ENCODE data around the gene TGFBR2.

DNA sequence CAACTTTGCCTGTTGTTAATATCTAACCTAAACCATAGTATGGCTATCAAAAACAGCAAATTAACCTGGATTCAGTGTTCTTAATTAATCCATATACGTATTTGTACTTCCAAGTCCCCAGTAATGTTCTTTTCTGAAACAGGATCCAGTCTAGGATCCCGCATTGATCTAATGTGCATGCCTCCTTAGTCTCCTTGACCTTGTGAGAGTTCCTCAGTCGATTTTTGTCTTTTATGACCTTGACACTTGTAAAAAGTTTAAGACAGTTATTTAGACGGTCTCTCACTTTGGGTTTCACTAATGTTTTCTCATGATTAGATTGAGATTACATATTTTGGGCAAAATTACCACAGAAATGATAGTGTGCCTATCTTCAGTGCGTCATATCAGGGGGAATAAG lies 69.4 kb downstream of the TGFBR2 start:
- TF ChIP-seq, protein P1, sequence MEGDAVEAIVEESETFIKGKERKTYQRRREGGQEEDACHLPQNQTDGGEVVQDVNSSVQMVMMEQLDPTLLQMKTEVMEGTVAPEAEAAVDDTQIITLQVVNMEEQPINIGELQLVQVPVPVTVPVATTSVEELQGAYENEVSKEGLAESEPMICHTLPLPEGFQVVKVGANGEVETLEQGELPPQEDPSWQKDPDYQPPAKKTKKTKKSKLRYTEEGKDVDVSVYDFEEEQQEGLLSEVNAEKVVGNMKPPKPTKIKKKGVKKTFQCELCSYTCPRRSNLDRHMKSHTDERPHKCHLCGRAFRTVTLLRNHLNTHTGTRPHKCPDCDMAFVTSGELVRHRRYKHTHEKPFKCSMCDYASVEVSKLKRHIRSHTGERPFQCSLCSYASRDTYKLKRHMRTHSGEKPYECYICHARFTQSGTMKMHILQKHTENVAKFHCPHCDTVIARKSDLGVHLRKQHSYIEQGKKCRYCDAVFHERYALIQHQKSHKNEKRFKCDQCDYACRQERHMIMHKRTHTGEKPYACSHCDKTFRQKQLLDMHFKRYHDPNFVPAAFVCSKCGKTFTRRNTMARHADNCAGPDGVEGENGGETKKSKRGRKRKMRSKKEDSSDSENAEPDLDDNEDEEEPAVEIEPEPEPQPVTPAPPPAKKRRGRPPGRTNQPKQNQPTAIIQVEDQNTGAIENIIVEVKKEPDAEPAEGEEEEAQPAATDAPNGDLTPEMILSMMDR (IDR thresholded peaks at IDR 0.05; ENCODE audit: low read depth, low read length, missing input control) = no peak
- TF ChIP-seq, protein P2, sequence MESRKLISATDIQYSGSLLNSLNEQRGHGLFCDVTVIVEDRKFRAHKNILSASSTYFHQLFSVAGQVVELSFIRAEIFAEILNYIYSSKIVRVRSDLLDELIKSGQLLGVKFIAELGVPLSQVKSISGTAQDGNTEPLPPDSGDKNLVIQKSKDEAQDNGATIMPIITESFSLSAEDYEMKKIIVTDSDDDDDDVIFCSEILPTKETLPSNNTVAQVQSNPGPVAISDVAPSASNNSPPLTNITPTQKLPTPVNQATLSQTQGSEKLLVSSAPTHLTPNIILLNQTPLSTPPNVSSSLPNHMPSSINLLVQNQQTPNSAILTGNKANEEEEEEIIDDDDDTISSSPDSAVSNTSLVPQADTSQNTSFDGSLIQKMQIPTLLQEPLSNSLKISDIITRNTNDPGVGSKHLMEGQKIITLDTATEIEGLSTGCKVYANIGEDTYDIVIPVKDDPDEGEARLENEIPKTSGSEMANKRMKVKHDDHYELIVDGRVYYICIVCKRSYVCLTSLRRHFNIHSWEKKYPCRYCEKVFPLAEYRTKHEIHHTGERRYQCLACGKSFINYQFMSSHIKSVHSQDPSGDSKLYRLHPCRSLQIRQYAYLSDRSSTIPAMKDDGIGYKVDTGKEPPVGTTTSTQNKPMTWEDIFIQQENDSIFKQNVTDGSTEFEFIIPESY (IDR thresholded peaks at IDR 0.05) = no peak
- TF ChIP-seq SP1 (IDR thresholded peaks at IDR 0.05) (no peak), JUND (IDR thresholded peaks at IDR 0.05) (no peak), TAF1 (conservative IDR thresholded peaks at IDR 0.05) (no peak), RAD21 (IDR thresholded peaks at IDR 0.05) (no peak), REST (IDR thresholded peaks at IDR 0.05) (no peak), GABPA (IDR thresholded peaks at IDR 0.05 in 1 of 2, conservative IDR thresholded peaks at IDR 0.05 in 1 of 2) (no peak), FOXA1 (IDR thresholded peaks at IDR 0.05) (no peak), EGR1 (IDR thresholded peaks at IDR 0.05; ENCODE audit: low read depth in 2 of 2) (no peak), YY1 (IDR thresholded peaks at IDR 0.05) (no peak), ATF3 (IDR thresholded peaks at IDR 0.05) (no peak)
- TF ChIP-seq, protein P3, sequence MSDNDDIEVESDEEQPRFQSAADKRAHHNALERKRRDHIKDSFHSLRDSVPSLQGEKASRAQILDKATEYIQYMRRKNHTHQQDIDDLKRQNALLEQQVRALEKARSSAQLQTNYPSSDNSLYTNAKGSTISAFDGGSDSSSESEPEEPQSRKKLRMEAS (IDR thresholded peaks at IDR 0.05) = no peak
